Activated T-cell treated with anti-CD3 and anti-CD28 coated beads, Interleukin-2, amount 50 U/mL, for 48 hours (primary cell): ENCODE data around the gene ZNF189.

Source experiments
- DNase-seq, 2 experiments: peaks; one replicate each; pipeline ENCODE4 v3.0.0-alpha.2; 2020

ZNF189 gene

GRCh38 chr9:101455656-101456240 is 57.1 kb downstream of the ZNF189 start:
- DNase-seq = no peak

DNA sequence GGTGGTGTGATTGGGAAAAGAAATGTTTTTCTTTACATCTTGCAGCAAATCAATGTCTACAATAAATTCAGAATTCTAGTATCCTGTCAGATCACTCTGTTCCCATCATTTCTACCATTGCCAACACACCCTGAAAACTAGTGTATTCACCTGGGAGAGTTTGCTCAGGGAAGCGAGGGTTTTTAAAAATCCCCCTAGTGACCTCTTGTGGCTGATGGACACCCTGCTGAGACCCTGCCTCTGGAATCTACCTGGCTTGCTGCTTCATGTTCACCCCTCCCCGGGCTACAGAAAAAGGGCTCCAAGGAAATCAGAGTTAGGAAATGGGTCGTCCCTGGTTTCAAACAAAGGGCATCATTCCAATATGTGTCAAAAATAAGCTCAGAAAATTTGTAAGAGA is 58.4 kb downstream of the ZNF189 start:
- no peak for DNase-seq

GRCh38 chr9:101458963-101459631 is 60.4 kb downstream of the ZNF189 start:
- peak in 1 of 2 experiments; percentile 17 for DNase-seq
